ENCODE measurements around the gene ZBTB5.

DNA sequence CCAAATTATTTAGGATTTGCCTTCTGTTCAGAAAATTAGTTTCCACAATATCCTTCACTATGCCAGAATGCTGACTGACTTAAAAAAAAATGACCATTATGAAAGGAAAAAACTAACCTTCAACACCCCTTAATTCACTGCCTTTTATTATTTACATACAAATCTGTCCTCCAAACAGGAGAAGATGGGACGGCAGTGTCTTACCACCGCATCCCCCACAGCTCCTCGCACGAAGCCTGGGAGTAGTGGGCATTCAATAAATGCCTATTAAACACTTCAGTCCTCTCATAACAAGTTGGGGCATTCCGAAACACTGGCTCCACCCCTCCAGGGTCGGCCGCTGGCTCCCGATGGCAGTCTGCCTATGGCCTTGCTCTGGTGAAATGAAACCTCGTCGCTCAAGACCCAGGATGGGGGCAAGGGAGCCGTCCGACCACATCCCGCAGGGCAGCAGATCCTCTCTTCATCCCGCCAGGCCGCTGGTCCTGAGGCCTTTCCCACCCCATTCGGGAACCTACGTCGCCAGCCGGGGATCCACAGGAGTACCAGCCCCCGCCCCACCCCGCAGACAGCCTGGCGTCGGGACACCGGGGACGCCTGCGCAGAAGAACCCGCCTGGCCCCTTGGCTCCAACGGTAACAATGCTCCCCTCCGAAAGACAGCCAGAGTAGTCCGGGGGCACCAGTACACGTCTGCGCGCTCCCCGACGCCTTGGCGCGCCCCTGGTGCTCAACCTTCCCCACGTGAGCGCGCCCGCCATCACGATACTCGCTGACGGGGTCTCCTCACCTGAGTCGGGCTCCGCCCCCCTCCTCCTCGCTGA lies 613 bp downstream of the ZBTB5 start:
- TF ChIP-seq, protein P1, sequence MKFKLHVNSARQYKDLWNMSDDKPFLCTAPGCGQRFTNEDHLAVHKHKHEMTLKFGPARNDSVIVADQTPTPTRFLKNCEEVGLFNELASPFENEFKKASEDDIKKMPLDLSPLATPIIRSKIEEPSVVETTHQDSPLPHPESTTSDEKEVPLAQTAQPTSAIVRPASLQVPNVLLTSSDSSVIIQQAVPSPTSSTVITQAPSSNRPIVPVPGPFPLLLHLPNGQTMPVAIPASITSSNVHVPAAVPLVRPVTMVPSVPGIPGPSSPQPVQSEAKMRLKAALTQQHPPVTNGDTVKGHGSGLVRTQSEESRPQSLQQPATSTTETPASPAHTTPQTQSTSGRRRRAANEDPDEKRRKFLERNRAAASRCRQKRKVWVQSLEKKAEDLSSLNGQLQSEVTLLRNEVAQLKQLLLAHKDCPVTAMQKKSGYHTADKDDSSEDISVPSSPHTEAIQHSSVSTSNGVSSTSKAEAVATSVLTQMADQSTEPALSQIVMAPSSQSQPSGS (CRISPR knock-in tag; IDR thresholded peaks at IDR 0.05; ENCODE audit: borderline replicate concordance, low read depth) = no peak
- TF ChIP-seq ZNF671 (CRISPR knock-in tag; IDR thresholded peaks at IDR 0.05) = no peak
- no peak for TF ChIP-seq CBFB (CRISPR knock-in tag; IDR thresholded peaks at IDR 0.05; ENCODE audit: low read depth)
- TF ChIP-seq KAT7 (CRISPR knock-in tag; IDR thresholded peaks at IDR 0.05; ENCODE audit: borderline replicate concordance) = no peak
